ENCODE data around the gene HNF4A.

HNF4A gene

DNA sequence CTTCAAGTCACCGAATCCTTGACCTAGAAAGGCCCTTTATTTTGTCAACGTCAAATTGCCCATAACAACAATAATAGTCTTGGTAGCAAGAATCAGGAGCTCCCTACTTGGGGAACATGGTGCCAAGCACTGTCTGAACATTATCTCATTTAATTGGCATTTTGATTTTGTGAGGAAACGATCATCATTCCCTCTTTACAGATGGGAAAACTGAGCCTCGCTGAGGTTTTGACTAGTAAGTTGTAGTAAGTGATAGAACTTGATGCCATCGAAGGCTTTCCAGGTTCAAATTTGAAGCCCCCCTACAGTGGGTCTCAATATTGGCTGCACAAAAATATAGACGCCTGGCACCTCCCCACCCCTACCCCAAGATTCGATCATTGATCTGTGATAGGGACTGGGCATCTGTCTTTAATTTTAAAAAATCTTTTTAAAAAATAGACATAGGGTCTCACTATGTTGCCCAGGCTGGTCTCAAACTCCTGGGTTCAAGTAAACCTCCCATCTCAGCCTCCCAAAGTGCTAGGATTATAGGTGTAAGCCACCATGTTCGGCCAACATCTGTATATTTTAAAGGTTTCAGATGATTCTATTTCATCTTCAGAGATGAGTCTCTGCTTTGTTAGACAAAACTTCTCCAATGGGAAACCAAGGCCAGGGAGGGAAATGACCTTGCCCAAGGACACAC is 36.7 kb downstream of the HNF4A start:
- DNase-seq: no peak

- DNase-seq: no peak
Measured at GRCh38 chr20:44392776-44393607, 37.5 kb downstream of the HNF4A start.

GRCh38 chr20:44393608-44394451 is 38.3 kb downstream of the HNF4A start:
- DNase-seq: no peak

DNA sequence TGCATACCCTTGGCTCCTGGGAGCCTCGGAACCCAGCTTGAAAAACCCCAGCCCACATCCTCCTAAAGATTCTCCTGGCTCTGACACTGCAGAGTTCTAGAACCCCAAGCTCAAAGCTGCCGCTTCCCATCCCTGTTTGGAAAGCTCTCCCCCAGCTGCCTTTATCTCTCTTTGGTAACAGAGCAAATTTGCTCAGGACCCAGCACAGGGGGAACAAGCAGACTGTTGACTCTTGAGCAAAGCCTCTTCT is 38.9 kb downstream of the HNF4A start:
- DNase-seq: no peak

GRCh38 chr20:44394702-44395460 is 39.4 kb downstream of the HNF4A start:
- DNase-seq: no peak

DNA sequence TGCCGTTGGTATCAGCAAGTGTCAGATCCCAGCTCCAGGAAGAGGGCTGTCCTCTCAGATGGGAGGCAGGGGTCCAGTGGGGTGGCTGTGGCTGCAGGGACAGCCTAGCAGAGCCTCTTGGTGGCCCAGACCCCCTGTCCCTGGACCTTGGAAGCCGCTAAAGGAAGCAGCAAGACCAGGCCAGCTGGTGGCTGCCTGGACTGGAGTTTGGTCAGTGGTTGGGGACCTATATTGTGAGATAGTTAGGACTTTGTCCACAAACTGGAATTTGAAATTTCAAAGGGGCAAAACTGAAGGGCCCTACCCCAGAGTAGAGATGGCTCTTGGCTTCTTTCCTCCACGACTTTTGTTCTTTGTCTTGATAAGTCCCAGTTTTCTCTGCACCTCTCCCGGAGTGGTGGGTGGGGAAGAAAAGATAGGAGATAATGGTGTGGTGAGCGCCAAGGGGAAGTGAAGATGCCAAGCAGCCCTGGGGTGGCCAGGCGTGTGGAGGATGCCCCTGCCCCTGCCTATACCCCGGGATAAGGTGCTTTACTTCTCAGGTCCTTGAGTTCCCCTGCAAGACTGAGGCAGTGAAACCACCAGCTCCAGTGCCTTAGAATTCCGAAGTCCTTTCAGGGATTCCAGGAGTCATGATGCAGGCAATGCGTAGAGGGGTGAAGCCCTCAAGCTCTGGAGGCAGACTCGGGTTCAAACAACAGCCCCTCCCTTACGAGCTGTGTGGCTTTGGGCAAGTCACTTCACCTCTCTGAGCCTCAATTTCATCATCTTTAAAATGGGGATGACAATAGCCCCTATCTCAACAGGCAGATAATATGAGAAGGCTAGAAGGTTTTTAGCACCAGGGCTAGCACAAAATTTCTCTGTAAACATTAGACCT is 40.2 kb downstream of the HNF4A start:
- DNase-seq: no peak

- no peak for DNase-seq
Measured at GRCh38 chr20:44396369-44397130, 41.1 kb downstream of the HNF4A start.

DNA sequence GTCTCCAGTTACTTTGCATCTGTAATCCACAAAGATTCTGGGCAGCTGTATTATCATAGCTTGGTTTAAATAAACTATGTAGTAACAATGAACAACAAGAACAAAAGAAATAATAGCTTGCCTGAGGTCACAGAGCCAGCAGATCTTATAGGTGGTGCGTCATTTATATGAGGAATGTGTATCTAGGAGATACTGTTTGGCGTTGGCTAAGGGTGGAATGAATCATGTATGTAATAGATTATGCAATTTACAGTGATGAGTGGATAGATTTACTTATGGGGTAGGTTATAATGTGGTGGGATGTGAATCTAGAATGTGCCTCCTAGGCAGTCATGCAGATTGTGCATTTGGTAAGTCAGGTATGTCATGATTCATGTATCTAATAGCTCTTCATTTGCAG is 42.8 kb downstream of the HNF4A start:
- no peak for DNase-seq

GRCh38 chr20:44399446-44399845 is 43.9 kb downstream of the HNF4A start:
- no peak for DNase-seq

DNA sequence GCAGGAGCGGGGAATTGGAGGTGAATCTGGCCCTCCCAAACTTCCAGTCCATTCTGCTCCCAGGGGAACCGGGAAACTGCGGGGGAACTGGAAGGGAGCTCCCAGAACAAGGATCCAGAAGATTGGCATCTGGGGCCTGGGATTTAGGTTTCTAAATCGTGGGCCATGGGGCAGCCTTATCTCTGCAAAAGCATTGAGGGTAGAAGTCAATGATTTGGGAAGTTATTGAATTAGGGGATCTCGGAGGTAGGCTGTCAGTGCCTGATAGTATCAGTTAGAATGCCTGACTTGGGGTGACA is 45.1 kb downstream of the HNF4A start:
- no peak for DNase-seq

DNA sequence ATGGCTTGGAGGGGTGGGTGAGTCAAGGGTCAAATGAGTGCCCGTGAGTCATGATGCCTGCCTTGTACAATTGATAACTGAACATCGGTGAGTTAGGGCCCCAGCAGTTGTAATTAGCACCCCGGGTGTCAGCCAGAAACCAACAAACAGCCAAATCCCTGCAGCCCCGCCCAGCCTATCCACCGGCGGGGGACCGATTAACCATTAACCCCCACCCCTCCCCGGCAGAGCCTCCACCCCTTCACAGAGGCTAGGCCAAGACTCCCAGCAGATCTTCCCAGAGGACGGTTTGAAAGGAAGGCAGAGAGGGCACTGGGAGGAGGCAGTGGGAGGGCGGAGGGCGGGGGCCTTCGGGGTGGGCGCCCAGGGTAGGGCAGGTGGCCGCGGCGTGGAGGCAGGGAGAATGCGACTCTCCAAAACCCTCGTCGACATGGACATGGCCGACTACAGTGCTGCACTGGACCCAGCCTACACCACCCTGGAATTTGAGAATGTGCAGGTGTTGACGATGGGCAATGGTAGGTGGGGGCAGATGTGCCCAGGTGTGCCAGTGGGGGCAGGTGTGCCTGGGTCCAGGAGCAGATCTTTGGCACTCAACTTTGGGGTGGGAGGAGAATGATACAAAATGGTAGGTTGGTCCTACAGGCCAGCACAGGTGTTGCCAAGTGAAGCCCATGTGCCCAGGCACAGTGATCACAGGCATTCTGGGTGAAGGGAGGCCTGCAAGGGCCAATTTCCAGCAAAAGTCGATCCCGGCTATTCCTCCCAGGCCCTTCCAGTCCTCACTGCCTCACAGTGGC is 45.7 kb downstream of the HNF4A start:
- no peak for DNase-seq

DNA sequence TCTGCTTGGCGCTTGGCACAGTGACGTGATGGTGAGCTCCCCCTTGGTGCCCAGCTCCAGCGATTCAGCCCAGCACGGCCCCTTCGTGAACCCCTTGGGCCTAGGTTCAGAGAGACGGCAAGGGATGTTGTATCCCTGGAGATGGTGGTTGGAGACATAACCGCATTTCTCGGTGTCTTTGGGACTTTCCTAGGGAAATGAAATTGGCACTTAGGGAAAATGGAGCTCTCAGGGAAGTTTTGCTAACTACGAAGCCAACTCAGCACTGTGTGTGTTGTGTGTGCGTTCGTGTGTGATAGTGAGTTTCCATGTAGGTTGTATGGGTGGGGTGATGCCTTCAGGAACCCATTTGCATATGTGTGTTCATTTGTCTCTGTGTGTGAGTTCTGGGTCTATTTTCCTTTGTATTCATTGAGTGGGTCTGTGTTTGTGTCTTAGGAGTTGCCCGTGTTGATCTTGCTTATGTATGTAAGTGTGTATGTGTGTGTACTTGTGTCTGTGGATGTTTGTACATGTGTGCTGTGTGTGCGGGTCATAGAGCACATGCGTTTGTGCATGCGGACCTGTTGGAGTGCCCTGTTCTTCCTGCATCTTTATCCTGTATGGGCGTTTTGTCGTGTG is 46.4 kb downstream of the HNF4A start:
- DNase-seq: no peak

DNA sequence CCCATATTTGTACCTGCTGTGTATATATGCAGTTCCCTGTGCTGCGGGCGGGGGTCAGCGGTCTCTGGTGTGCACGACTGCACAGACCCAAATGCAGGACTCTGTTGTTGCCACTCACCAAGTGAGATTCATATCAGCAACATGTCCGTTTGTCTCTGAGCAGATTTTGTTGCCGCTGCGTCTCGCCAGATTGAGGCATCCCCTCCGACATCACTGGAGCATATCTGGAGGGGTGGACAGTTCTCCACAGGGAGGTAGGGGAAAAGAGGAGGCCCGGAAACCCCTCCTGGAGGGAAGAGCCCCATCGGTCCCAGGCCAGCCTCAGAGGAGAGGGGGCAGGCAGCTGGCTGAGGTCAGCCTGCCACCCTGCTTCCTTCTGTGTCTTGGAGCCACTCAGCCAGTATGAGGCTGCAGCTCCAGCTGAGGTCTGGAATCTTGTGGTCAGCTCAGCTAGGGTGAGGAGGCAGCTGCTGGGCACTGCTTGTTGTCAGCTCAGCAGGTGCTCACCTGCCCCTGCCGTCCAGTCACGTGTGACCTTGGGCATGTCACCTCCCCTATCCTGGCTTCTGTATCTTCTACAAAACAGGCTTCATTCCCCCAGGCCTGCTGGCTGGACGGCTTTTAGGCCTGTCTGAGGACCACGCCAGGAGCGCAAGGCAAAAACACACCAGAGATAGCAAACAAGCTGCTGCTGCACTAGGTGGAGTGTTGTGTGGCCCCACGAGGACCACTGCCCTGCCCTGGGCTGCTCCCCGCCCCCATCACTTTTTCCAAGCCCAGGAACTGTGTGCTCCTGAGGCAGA is 47.1 kb downstream of the HNF4A start:
- no peak for DNase-seq

- no peak for DNase-seq
Measured at GRCh38 chr20:44403194-44404112, 48.0 kb downstream of the HNF4A start.

GRCh38 chr20:44404204-44405181 is 49.0 kb downstream of the HNF4A start:
- no peak for DNase-seq

Measured in anterior cingulate cortex (tissue), 58 donors.